SK-N-SH (cell line): ENCODE measurements around the gene PSG1. TPM values are rescaled to one million over a fixed set of nuclear protein-coding genes. Genes with fewer than 3 reads are reported as not detected.
"Not testable (repeated sequence)": the region's sequence is repeated elsewhere in the genome, so short reads cannot be mapped to it uniquely, and the experiment has no call there.

Source experiments
- CTCF ChIA-PET: fragments of 300-600, 350-600 bp; formaldehyde crosslinking; extraction: SDS; loops from one replicate; lab custom pipeline; 2021; lab: Yijun Ruan, JAX
- POLR2A ChIA-PET: fragments of 350-600 bp; sonication (Branson Sonifier 250); formaldehyde crosslinking; extraction: SDS; loops from one replicate; lab custom pipeline; 2020; ENCODE audit warnings: antibody characterized with exemption, inconsistent platforms; lab: Yijun Ruan, JAX
- DNase-seq: peaks from one replicate; pipeline ENCODE4 v3.0.0; 2012
- H2AFZ ChIP-seq: fragments of 200-600 bp; sonication (generic); 2 replicates; pipeline ENCODE4 v1.8.1; 2016; ENCODE audit warnings: antibody characterized with exemption, mild to moderate bottlenecking, low read depth
- H3F3A ChIP-seq: fragments of 200-600 bp; sonication (generic); replicated peaks from 2 replicates; pipeline ENCODE3; 2016; ENCODE audit warnings: antibody characterized with exemption, mild to moderate bottlenecking; ENCODE audit not compliant: insufficient read depth
- H3K27ac ChIP-seq, 2 experiments: fragments of 200-500 bp in 1 of 2; fragments of 200-600 bp in 1 of 2; sonication (Bioruptor generic) in 1 of 2; sonication (generic), shearing (Covaris generic) in 1 of 2; 2 replicates each; pipeline versions ENCODE4 v1.5.1 to v1.6.1; 2014 to 2016; ENCODE audit warnings: low read depth in 2 of 2, inconsistent platforms in 1 of 2, low read length in 1 of 2, mild to moderate bottlenecking in 1 of 2, mixed read lengths in 1 of 2
- H3K27me3 ChIP-seq: fragments of 200-600 bp; sonication (generic), shearing (Covaris generic); 2 replicates; pipeline ENCODE4 v1.6.1; 2016; ENCODE audit warnings: mixed run types; ENCODE audit not compliant: insufficient read depth
- H3K36me3 ChIP-seq, 2 experiments: fragments of 200-500 bp in 1 of 2; fragments of 200-600 bp in 1 of 2; sonication (Bioruptor generic) in 1 of 2; sonication (generic) in 1 of 2; replicated peaks in 1 of 2; 2 replicates each; pipeline versions ENCODE3 to v1.5.1; 2014 to 2016; ENCODE audit warnings: low read length in 1 of 2, mild to moderate bottlenecking in 1 of 2; ENCODE audit not compliant: insufficient read depth in 2 of 2, control insufficient read depth in 1 of 2
- H3K4me1 ChIP-seq, 2 experiments: fragments of 200-500 bp in 1 of 2; fragments of 200-600 bp in 1 of 2; sonication (Bioruptor generic) in 1 of 2; sonication (generic), shearing (Covaris generic) in 1 of 2; 2 replicates each; pipeline versions ENCODE4 v1.5.1 to v1.6.1; 2014 to 2016; ENCODE audit warnings: low read depth in 1 of 2, low read length in 1 of 2, mixed run types in 1 of 2; ENCODE audit not compliant: insufficient read depth in 2 of 2, control insufficient read depth in 1 of 2
- H3K4me2 ChIP-seq: fragments of 200-600 bp; sonication (generic), shearing (Covaris generic); 2 replicates; pipeline ENCODE4 v1.6.1; 2017; ENCODE audit warnings: mixed run types
- H3K4me3 ChIP-seq, 2 experiments: fragments of 200-500 bp in 1 of 2; fragments of 200-600 bp in 1 of 2; sonication (Bioruptor generic) in 1 of 2; sonication (generic), shearing (Covaris generic) in 1 of 2; 2 replicates each; pipeline versions ENCODE4 v1.5.1 to v1.8.1; 2014 to 2016; ENCODE audit warnings: low read depth in 2 of 2, inconsistent platforms in 1 of 2, low read length in 1 of 2, mild to moderate bottlenecking in 1 of 2, mixed read lengths in 1 of 2, moderate library complexity in 1 of 2
- H3K79me2 ChIP-seq: fragments of 200-600 bp; sonication (generic); 2 replicates; pipeline ENCODE4 v1.8.1; 2017; ENCODE audit warnings: mild to moderate bottlenecking; ENCODE audit not compliant: insufficient read depth
- H3K9ac ChIP-seq: fragments of 200-600 bp; sonication (generic); 2 replicates; pipeline ENCODE4 v1.6.1; 2017; ENCODE audit warnings: mixed run types
- H3K9me2 ChIP-seq: fragments of 200-600 bp; sonication (generic); 2 replicates; pipeline ENCODE4 v1.6.1; 2017; ENCODE audit warnings: mixed run types
- H3K9me3 ChIP-seq: fragments of 200-600 bp; sonication (generic); 2 replicates; pipeline ENCODE4 v1.6.1; 2017; ENCODE audit warnings: mixed run types, mild to moderate bottlenecking, moderate library complexity
- H4K20me1 ChIP-seq: fragments of 200-600 bp; sonication (generic); 2 replicates; pipeline ENCODE4 v1.6.1; 2017; ENCODE audit warnings: mild to moderate bottlenecking, mixed run types; ENCODE audit not compliant: insufficient read depth
- EZH2phosphoT487 ChIP-seq: fragments of 200-600 bp; sonication (generic); IDR thresholded peaks from 2 replicates; pipeline ENCODE4 v1.6.1; 2017; ENCODE audit warnings: low read depth, mixed run types, mild to moderate bottlenecking, antibody characterized with exemption, moderate library complexity, borderline replicate concordance
- FOSL2 ChIP-seq: IDR thresholded peaks from 2 replicates; pipeline ENCODE4 v1.4.0; 2012; ENCODE audit warnings: low read depth, mild to moderate bottlenecking, moderate library complexity, borderline replicate concordance
- GABPA ChIP-seq: IDR thresholded peaks from 2 replicates; pipeline ENCODE4 v1.4.0; 2012; ENCODE audit warnings: low read depth, mild to moderate bottlenecking
- MEF2A ChIP-seq: IDR thresholded peaks from 2 replicates; pipeline ENCODE4 v1.4.0; 2012; ENCODE audit warnings: low read depth, borderline replicate concordance
- RAD21 ChIP-seq: IDR thresholded peaks from 2 replicates; pipeline ENCODE4 v1.6.1; 2012; ENCODE audit warnings: mild to moderate bottlenecking, low read length
- RXRA ChIP-seq: IDR thresholded peaks from 2 replicates; pipeline ENCODE4 v1.4.0; 2012; ENCODE audit warnings: low read depth, mild to moderate bottlenecking, borderline replicate concordance
- SIN3A ChIP-seq: IDR thresholded peaks from 2 replicates; pipeline ENCODE4 v1.6.1; 2012; ENCODE audit warnings: low read depth, mild to moderate bottlenecking, low read length, moderate library complexity, borderline replicate concordance
- SMC3 ChIP-seq: IDR thresholded peaks from 2 replicates; pipeline ENCODE4 v1.6.1; 2012; ENCODE audit warnings: low read depth, low read length, improper control_type of control experiment
- WGBS: methylation state at CpG from one replicate; pipeline ENCODE4 v1.1.6; 2017; ENCODE audit warnings: low lambda C conversion rate; 5-methylcytosine and 5-hydroxymethylcytosine counted together
- polyA plus RNA-seq, 3 experiments: library from polyadenylated mRNA; depleted of rRNA; stranded (reverse); fragments of >200 nt; gene quantifications; 2 replicates each; pipeline ENCODE4 v1.2.3, GENCODE V29; 2012
- TF ChIP-seq, protein P1 (sequence below): fragments of 200-600 bp; sonication (generic); IDR thresholded peaks from 2 replicates; pipeline ENCODE4 v1.6.1; 2017; ENCODE audit warnings: antibody characterized with exemption, mild to moderate bottlenecking, moderate library complexity

PSG1 gene
- polyA plus RNA-seq, 1 of the 3 experiments (the other 2 are of a cell fraction), result 0.18 TPM

DNA sequence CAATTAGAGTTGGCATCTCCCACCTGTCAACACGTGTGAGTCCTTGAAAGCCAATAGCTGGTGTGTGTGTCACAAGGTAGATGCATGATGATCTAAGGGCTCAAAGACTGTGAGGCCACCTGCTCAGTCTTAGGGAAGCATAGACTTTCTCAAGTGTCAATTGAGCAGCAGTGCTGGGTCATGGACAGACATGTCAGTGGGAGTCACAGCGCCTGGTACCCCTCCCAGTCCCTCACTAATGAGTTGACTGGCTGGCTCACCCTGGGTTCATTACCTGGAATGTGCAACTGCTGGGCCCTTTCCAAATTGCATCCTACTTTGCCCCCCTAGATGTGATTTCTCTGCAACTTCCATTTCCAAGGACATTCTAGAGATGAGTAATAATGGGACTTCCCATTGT lies 47.3 kb upstream of the PSG1 start (continued):
- TF ChIP-seq SIN3A, result no peak

- H3K4me3 ChIP-seq, H3K9ac ChIP-seq, H2AFZ ChIP-seq, H3K4me2 ChIP-seq, H3F3A ChIP-seq, H4K20me1 ChIP-seq, H3K27me3 ChIP-seq, POLR2A ChIA-PET, H3K27ac ChIP-seq, H3K9me3 ChIP-seq, H3K36me3 ChIP-seq, H3K4me1 ChIP-seq, H3K79me2 ChIP-seq, H3K9me2 ChIP-seq: not testable (repeated sequence)
- TF ChIP-seq, protein P1, sequence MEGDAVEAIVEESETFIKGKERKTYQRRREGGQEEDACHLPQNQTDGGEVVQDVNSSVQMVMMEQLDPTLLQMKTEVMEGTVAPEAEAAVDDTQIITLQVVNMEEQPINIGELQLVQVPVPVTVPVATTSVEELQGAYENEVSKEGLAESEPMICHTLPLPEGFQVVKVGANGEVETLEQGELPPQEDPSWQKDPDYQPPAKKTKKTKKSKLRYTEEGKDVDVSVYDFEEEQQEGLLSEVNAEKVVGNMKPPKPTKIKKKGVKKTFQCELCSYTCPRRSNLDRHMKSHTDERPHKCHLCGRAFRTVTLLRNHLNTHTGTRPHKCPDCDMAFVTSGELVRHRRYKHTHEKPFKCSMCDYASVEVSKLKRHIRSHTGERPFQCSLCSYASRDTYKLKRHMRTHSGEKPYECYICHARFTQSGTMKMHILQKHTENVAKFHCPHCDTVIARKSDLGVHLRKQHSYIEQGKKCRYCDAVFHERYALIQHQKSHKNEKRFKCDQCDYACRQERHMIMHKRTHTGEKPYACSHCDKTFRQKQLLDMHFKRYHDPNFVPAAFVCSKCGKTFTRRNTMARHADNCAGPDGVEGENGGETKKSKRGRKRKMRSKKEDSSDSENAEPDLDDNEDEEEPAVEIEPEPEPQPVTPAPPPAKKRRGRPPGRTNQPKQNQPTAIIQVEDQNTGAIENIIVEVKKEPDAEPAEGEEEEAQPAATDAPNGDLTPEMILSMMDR, result peak; percentile 68
- TF ChIP-seq RAD21 (peak; percentile 50), SMC3 (peak; percentile 47)
- 10% methylated on average over 9 of the region's 9 CpGs for WGBS
- CTCF ChIA-PET, result interaction anchor here (1.6 kb wide), 1 partner anchor 38 kb away, joined by 3 read pairs; no protein-coding TSS in a partner anchor
- peak; percentile 14 for DNase-seq
Measured at GRCh38 chr19:42923106-42923505, 43.6 kb upstream of the PSG1 start.

DNA sequence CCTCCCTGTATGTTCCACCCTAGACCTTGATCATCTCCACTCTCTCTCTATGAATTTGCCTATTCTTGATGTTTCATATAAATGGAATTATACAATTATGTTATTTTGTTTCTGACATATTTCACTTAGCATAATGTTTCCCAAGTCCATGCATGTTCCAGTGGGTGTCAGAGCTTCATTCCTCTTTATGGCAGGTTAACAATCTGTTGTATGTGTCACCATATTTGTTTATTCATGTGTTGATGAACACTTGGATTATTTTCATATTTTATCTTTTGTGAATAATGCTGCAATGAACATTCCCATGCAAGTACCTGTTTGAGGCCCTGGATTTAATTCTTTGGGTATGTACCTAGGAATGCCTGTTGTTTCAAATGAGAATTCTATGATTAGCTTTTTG lies 41.5 kb upstream of the PSG1 start:
- H3K4me1 ChIP-seq, H2AFZ ChIP-seq, H3K27ac ChIP-seq, CTCF ChIA-PET, H3K79me2 ChIP-seq, H3K27me3 ChIP-seq, DNase-seq, H3K9me2 ChIP-seq, H4K20me1 ChIP-seq, H3K4me2 ChIP-seq, H3K9ac ChIP-seq, H3F3A ChIP-seq, POLR2A ChIA-PET, H3K9me3 ChIP-seq, H3K36me3 ChIP-seq, H3K4me3 ChIP-seq: not testable (repeated sequence)

DNA sequence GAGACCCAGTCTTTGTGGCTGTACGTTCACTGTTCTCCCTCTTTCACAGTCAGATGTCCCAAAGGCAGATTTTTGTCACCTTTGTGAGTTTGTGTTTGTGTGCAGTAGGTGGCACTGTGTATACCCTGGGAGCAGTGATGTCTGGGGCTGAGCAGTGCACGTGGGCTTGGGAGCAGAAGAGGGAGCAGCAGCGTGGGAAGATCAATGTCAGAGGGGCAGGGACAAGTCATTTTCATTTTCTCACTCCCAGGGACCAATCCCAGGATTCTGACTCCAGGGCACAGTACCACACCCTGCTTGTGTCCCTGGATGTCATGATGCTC lies 40.2 kb upstream of the PSG1 start:
- DNase-seq, result no peak
- H4K20me1 ChIP-seq, result no peaks in the 10 kb centered on the region
- H3K4me2 ChIP-seq, result no peak overlapping the region
- H3F3A ChIP-seq, result no peaks in the 10 kb centered on the region
- H3K79me2 ChIP-seq, result no peaks in the 10 kb centered on the region
- no peaks in the 10 kb centered on the region for H3K9me2 ChIP-seq
- POLR2A ChIA-PET, result no interaction called here
- H3K27ac ChIP-seq, result no peak overlapping the region
- no peaks in the 10 kb centered on the region; a peak in 1 of 4 replicates for H3K4me1 ChIP-seq
- H2AFZ ChIP-seq, result no peak overlapping the region
- no peaks in the 10 kb centered on the region for H3K27me3 ChIP-seq
- TF ChIP-seq FOSL2 (no peak), RXRA (no peak), GABPA (no peak), EZH2phosphoT487 (no peak), MEF2A (no peak)
- TF ChIP-seq, all 33 proteins: peak for 0
- Histone ChIP-seq H3K9ac (no peak overlapping the region), H3K9me3 (no peaks in the 10 kb centered on the region), H3K4me3 (peak overlapping the region in 1 of 2 experiments; percentile 35; a peak in 1 of 4 replicates), H3K36me3 (no peaks in the 10 kb centered on the region)
- WGBS, result 13% methylated on average over 3 of the region's 3 CpGs
- CTCF ChIA-PET, result no interaction called here
